Neural cell (in vitro differentiated cells): ENCODE measurements around the gene EHMT2. TPM values are rescaled to one million over a fixed set of nuclear protein-coding genes. Genes with fewer than 3 reads are reported as not detected.

Experiments used
- H2AFZ ChIP-seq: fragments of 200-600, 300-800 bp; sonication (generic), shearing (Covaris generic); 2 replicates; pipeline ENCODE4 v1.6.0; 2014; ENCODE audit warnings: low read depth, mild to moderate bottlenecking, antibody characterized with exemption, low read length, moderate library complexity
- H3F3A ChIP-seq: fragments of 200-600 bp; shearing (Covaris generic); 2 replicates; pipeline ENCODE4 v1.6.1; 2016; ENCODE audit warnings: mild to moderate bottlenecking, moderate library complexity, mixed read lengths, antibody characterized with exemption, low read length; ENCODE audit not compliant: insufficient read depth, poor library complexity, severe bottlenecking
- H3K27ac ChIP-seq: fragments of 200-600, 300-800 bp; sonication (generic), shearing (Covaris generic); 2 replicates; pipeline ENCODE4 v1.5.1; 2014; ENCODE audit warnings: mild to moderate bottlenecking, low read length, moderate library complexity
- H3K27me3 ChIP-seq: fragments of 300-800, 200-600 bp; sonication (generic), shearing (Covaris generic); 2 replicates; pipeline ENCODE4 v1.6.0; 2014; ENCODE audit warnings: mild to moderate bottlenecking, low read depth, low read length, moderate library complexity; ENCODE audit not compliant: insufficient read depth
- H3K36me3 ChIP-seq: fragments of 300-800, 200-600 bp; sonication (generic), shearing (Covaris generic); 2 replicates; pipeline ENCODE4 v1.5.1; 2014; ENCODE audit warnings: mild to moderate bottlenecking, antibody characterized with exemption, low read length, moderate library complexity; ENCODE audit not compliant: insufficient read depth
- H3K4me2 ChIP-seq: fragments of 300-800, 200-600 bp; sonication (generic), shearing (Covaris generic); 2 replicates; pipeline ENCODE4 v1.6.0; 2014; ENCODE audit warnings: mild to moderate bottlenecking, low read length
- H3K4me3 ChIP-seq: fragments of 300-800, 200-600 bp; sonication (generic), shearing (Covaris generic); 2 replicates; pipeline ENCODE4 v1.5.1; 2014; ENCODE audit warnings: mild to moderate bottlenecking, low read length, moderate library complexity
- H3K79me2 ChIP-seq: fragments of 200-600 bp; shearing (Covaris generic); replicated peaks from 2 replicates; pipeline ENCODE4 v1.6.0; 2014; ENCODE audit warnings: mild to moderate bottlenecking, low read length, moderate library complexity; ENCODE audit not compliant: insufficient read depth
- H3K9ac ChIP-seq: fragments of 300-800, 200-600 bp; sonication (generic), shearing (Covaris generic); 2 replicates; pipeline ENCODE4 v1.6.1; 2016; ENCODE audit warnings: mild to moderate bottlenecking, low read length, mixed read lengths
- H3K9me2 ChIP-seq: fragments of 200-600 bp; shearing (Covaris generic); 2 replicates; pipeline ENCODE4 v1.6.1; 2016; ENCODE audit warnings: mild to moderate bottlenecking, low read length, mixed read lengths; ENCODE audit not compliant: insufficient read depth
- H3K9me3 ChIP-seq: fragments of 200-600, 300-800 bp; sonication (generic), shearing (Covaris generic); 2 replicates; pipeline ENCODE4 v1.6.1; 2016; ENCODE audit warnings: mild to moderate bottlenecking, mixed run types, low read length, moderate library complexity, mixed read lengths
- H4K20me1 ChIP-seq: fragments of 200-600 bp; shearing (Covaris generic); 2 replicates; pipeline ENCODE4 v1.6.1; 2016; ENCODE audit warnings: mild to moderate bottlenecking, mixed run types; ENCODE audit not compliant: insufficient read depth
- CTCF ChIP-seq: fragments of 450-650 bp; IDR thresholded peaks from 2 replicates; pipeline ENCODE4 v1.5.1; 2014; ENCODE audit warnings: antibody characterized with exemption, mild to moderate bottlenecking, moderate library complexity; ENCODE audit not compliant: poor library complexity, severe bottlenecking
- EP300 ChIP-seq: fragments of 450-650 bp; conservative IDR thresholded peaks from 2 replicates; pipeline ENCODE4 v1.6.1; 2014; ENCODE audit warnings: antibody characterized with exemption, mild to moderate bottlenecking, moderate library complexity; ENCODE audit not compliant: poor library complexity, severe bottlenecking
- EZH2 ChIP-seq: fragments of 200-600, 300-800 bp; shearing (Covaris generic), sonication (generic); IDR thresholded peaks from 2 replicates; pipeline ENCODE4 v1.6.1; 2014; ENCODE audit warnings: antibody characterized with exemption, low read length, borderline replicate concordance, mild to moderate bottlenecking; ENCODE audit not compliant: insufficient read depth, poor library complexity, severe bottlenecking
- MXI1 ChIP-seq: fragments of 450-650 bp; conservative IDR thresholded peaks from 2 replicates; pipeline ENCODE4 v1.6.1; 2014; ENCODE audit warnings: antibody characterized with exemption, mild to moderate bottlenecking; ENCODE audit not compliant: poor library complexity, severe bottlenecking
- POLR2AphosphoS5 ChIP-seq: IDR thresholded peaks from 2 replicates; pipeline ENCODE4 v1.6.1; 2012
- RAD21 ChIP-seq: fragments of 450-650 bp; conservative IDR thresholded peaks from 2 replicates; pipeline ENCODE4 v1.6.1; 2014; ENCODE audit warnings: antibody characterized with exemption, mild to moderate bottlenecking, moderate library complexity
- REST ChIP-seq: IDR thresholded peaks from 2 replicates; pipeline ENCODE4 v1.6.1; 2012; ENCODE audit warnings: borderline replicate concordance
- SMC3 ChIP-seq: fragments of 450-650 bp; conservative IDR thresholded peaks from 2 replicates; pipeline ENCODE4 v1.6.1; 2014; ENCODE audit warnings: antibody characterized with exemption, mild to moderate bottlenecking, moderate library complexity; ENCODE audit not compliant: poor library complexity
- TAF1 ChIP-seq: IDR thresholded peaks from 2 replicates; pipeline ENCODE4 v1.6.1; 2012; ENCODE audit warnings: low read depth
- polyA plus RNA-seq: library from polyadenylated mRNA; depleted of rRNA; stranded (reverse); fragments of >200 nt; gene quantifications from 2 replicates; pipeline ENCODE4 v1.2.3, GENCODE V29; 2014

Gene EHMT2
- polyA plus RNA-seq, 1 donor from 2014 or later = 102 TPM

- Histone ChIP-seq H3K4me2 (peak overlapping the region; percentile 90), H3K27me3 (no peaks in the 10 kb centered on the region), H3K9me3 (no peaks in the 10 kb centered on the region), H3K36me3 (peaks cover 6% of the 10 kb centered on the region), H3K9ac (peak overlapping the region; percentile 87), H3K4me3 (peak overlapping the region; percentile 98), H3F3A (peaks cover 4% of the 10 kb centered on the region), H3K79me2 (peaks cover 35% of the 10 kb centered on the region), H4K20me1 (no peaks in the 10 kb centered on the region), H3K27ac (peak overlapping the region; percentile 74), H3K9me2 (no peaks in the 10 kb centered on the region), H2AFZ (peak overlapping the region; percentile 58)
- TF ChIP-seq POLR2AphosphoS5 (peak; percentile 19), CTCF (no peak)
Measured at GRCh38 chr6:31898383-31899011, 999 bp upstream of the EHMT2 start.

- Histone ChIP-seq H2AFZ (peak overlapping the region; percentile 27), H3K9me2 (no peaks in the 10 kb centered on the region), H3K9me3 (no peaks in the 10 kb centered on the region), H3K27ac (peak overlapping the region; percentile 59), H3K36me3 (peaks cover 6% of the 10 kb centered on the region), H4K20me1 (no peaks in the 10 kb centered on the region), H3K4me3 (peak overlapping the region; percentile 98), H3F3A (no peaks in the 10 kb centered on the region), H3K79me2 (peaks cover 35% of the 10 kb centered on the region), H3K9ac (peak overlapping the region; percentile 87), H3K27me3 (no peaks in the 10 kb centered on the region), H3K4me2 (peak overlapping the region; percentile 57)
- TF ChIP-seq REST (no peak), SMC3 (no peak), MXI1 (no peak), EP300 (no peak), TAF1 (no peak), CTCF (no peak), EZH2 (no peak), POLR2AphosphoS5 (no peak), RAD21 (no peak)
Measured at GRCh38 chr6:31896856-31897611, 464 bp downstream of the EHMT2 start.
